ENCODE data around the gene TAF10.

DNA sequence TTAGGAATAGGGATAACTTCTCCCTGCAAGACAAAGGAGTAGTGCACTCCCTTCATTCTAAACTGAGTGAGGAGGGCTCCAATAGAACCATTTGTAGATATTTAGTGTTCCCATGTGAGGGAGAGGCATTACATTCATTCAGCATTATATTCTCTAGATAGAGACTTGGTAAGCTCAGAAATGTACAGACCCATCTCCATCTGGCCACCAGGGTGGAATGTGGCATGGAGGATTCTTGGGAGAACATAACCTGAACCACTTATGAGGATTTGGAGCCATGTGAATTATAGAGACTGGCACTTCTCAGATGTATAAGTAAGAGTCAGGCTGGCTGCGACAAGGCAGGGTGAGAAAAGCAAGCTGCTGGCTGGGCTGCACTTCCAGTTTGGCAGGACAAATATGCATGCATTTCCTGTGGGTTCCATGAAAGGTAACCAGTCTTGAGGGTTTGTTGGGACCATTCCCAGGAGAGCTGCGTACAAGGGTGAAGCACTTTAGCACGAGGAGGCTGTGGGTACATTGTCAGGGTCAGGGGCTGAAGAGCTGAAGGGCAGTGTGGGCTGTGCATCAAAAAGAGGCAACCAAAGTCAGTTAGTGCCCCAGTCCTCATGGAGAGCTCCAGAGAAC is 17.8 kb downstream of the TAF10 start:
- no peak for TF ChIP-seq SPI1 (IDR thresholded peaks at IDR 0.05; ENCODE audit: borderline replicate concordance, low read depth)
- no peak for TF ChIP-seq POLR2AphosphoS5 (IDR thresholded peaks at IDR 0.05; ENCODE audit: low read depth)
- TF ChIP-seq, protein P1, sequence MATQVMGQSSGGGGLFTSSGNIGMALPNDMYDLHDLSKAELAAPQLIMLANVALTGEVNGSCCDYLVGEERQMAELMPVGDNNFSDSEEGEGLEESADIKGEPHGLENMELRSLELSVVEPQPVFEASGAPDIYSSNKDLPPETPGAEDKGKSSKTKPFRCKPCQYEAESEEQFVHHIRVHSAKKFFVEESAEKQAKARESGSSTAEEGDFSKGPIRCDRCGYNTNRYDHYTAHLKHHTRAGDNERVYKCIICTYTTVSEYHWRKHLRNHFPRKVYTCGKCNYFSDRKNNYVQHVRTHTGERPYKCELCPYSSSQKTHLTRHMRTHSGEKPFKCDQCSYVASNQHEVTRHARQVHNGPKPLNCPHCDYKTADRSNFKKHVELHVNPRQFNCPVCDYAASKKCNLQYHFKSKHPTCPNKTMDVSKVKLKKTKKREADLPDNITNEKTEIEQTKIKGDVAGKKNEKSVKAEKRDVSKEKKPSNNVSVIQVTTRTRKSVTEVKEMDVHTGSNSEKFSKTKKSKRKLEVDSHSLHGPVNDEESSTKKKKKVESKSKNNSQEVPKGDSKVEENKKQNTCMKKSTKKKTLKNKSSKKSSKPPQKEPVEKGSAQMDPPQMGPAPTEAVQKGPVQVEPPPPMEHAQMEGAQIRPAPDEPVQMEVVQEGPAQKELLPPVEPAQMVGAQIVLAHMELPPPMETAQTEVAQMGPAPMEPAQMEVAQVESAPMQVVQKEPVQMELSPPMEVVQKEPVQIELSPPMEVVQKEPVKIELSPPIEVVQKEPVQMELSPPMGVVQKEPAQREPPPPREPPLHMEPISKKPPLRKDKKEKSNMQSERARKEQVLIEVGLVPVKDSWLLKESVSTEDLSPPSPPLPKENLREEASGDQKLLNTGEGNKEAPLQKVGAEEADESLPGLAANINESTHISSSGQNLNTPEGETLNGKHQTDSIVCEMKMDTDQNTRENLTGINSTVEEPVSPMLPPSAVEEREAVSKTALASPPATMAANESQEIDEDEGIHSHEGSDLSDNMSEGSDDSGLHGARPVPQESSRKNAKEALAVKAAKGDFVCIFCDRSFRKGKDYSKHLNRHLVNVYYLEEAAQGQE (IDR thresholded peaks at IDR 0.05; ENCODE audit: insufficient replicate concordance, low read depth), result no peak
- TF ChIP-seq, protein P2, sequence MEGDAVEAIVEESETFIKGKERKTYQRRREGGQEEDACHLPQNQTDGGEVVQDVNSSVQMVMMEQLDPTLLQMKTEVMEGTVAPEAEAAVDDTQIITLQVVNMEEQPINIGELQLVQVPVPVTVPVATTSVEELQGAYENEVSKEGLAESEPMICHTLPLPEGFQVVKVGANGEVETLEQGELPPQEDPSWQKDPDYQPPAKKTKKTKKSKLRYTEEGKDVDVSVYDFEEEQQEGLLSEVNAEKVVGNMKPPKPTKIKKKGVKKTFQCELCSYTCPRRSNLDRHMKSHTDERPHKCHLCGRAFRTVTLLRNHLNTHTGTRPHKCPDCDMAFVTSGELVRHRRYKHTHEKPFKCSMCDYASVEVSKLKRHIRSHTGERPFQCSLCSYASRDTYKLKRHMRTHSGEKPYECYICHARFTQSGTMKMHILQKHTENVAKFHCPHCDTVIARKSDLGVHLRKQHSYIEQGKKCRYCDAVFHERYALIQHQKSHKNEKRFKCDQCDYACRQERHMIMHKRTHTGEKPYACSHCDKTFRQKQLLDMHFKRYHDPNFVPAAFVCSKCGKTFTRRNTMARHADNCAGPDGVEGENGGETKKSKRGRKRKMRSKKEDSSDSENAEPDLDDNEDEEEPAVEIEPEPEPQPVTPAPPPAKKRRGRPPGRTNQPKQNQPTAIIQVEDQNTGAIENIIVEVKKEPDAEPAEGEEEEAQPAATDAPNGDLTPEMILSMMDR (IDR thresholded peaks at IDR 0.05; ENCODE audit: insufficient read depth, low read length), result no peak
